PC-3 (cell line): ENCODE measurements around the gene TNFRSF6B. TPM values are rescaled to one million over a fixed set of nuclear protein-coding genes. Genes with fewer than 3 reads are reported as not detected.
A peak's percentile ranks its signal among the peaks of the same experiment; 100 is the strongest.

Source experiments
- ATAC-seq: fragments of 200-7000 bp; cut with Tn5 transposase; 2 replicates; pipeline ENCODE4 v1.9.1; 2020; ENCODE audit warnings: mild to moderate bottlenecking, moderate library complexity
- BruUV-seq: library from RNA; stranded (reverse); fragments of 400-500 nt; replicated peaks from 2 replicates; lab custom pipeline; 2021; lab: Mats Ljungman, UMichigan
- CTCF ChIA-PET: fragments of 300-600 bp; sonication (Branson Sonifier 250); formaldehyde crosslinking; loops from one replicate; lab custom pipeline; 2022; ENCODE audit warnings: antibody characterized with exemption; lab: Charles Lee
- POLR2A ChIA-PET: fragments of 300-600 bp; sonication (Branson Sonifier 250); formaldehyde crosslinking; loops from one replicate; lab custom pipeline; 2022; ENCODE audit warnings: antibody characterized with exemption; ENCODE audit not compliant: unreplicated experiment; lab: Charles Lee
- DNase-seq: peaks from one replicate; pipeline ENCODE4 v3.0.0-alpha.2; 2015
- H2AFZ ChIP-seq: fragments of 300-600 bp; sonication (generic); 2 replicates; pipeline ENCODE4 v1.6.0; 2016; ENCODE audit warnings: antibody characterized with exemption, low read length
- H3F3A ChIP-seq: fragments of 300-600 bp; sonication (generic); one replicate; pipeline ENCODE4 v1.6.0; 2017; ENCODE audit warnings: antibody characterized with exemption, low read length, control low read depth, mild to moderate bottlenecking; ENCODE audit not compliant: unreplicated experiment
- H3K27ac ChIP-seq: fragments of 300-600 bp; sonication (generic); 2 replicates; pipeline ENCODE4 v1.5.1; 2016; ENCODE audit warnings: mild to moderate bottlenecking, low read length
- H3K27me3 ChIP-seq: fragments of 300-600 bp; sonication (generic); 2 replicates; pipeline ENCODE4 v1.6.1; 2016; ENCODE audit warnings: low read length, mixed read lengths
- H3K36me3 ChIP-seq: fragments of 300-600 bp; sonication (generic); 2 replicates; pipeline ENCODE4 v1.6.1; 2016; ENCODE audit warnings: low read depth, mixed run types, low read length, mixed read lengths
- H3K4me1 ChIP-seq: fragments of 300-600 bp; sonication (generic); 2 replicates; pipeline ENCODE4 v1.5.1; 2016; ENCODE audit warnings: low read length; ENCODE audit not compliant: insufficient read depth
- H3K4me2 ChIP-seq: fragments of 300-600 bp; sonication (generic); 2 replicates; pipeline ENCODE4 v1.6.0; 2016; ENCODE audit warnings: low read length
- H3K4me3 ChIP-seq: fragments of 300-600 bp; sonication (generic); 2 replicates; pipeline ENCODE4 v1.5.1; 2016; ENCODE audit warnings: mild to moderate bottlenecking, low read length, mixed read lengths
- H3K79me2 ChIP-seq: fragments of 300-600 bp; sonication (generic); 2 replicates; pipeline ENCODE4 v1.6.1; 2017; ENCODE audit warnings: low read length, mixed read lengths
- H3K9ac ChIP-seq: fragments of 300-600 bp; sonication (generic); 2 replicates; pipeline ENCODE4 v1.6.0; 2016; ENCODE audit warnings: mild to moderate bottlenecking, low read length
- H3K9me2 ChIP-seq: fragments of 300-600 bp; sonication (generic); replicated peaks from 2 replicates; pipeline ENCODE4 v1.6.1; 2016; ENCODE audit warnings: mixed run types, low read length, mixed read lengths
- H3K9me3 ChIP-seq: fragments of 300-600 bp; sonication (generic); 2 replicates; pipeline ENCODE4 v1.6.1; 2016; ENCODE audit warnings: low read length, mixed read lengths
- H4K20me1 ChIP-seq: fragments of 300-600 bp; sonication (generic); 2 replicates; pipeline ENCODE4 v1.6.1; 2016; ENCODE audit warnings: low read length, mixed read lengths
- CTCF ChIP-seq: fragments of 300-600 bp; sonication (generic); conservative IDR thresholded peaks from 2 replicates; pipeline ENCODE4 v1.5.1; 2017; ENCODE audit warnings: antibody characterized with exemption, low read depth, mild to moderate bottlenecking, low read length
- EZH2 ChIP-seq: fragments of 300-600 bp; sonication (generic); IDR thresholded peaks from one replicate; pipeline ENCODE4 v1.6.1; 2017; ENCODE audit warnings: antibody characterized with exemption, mild to moderate bottlenecking, low read length; ENCODE audit not compliant: unreplicated experiment
- EZH2phosphoT487 ChIP-seq: fragments of 300-600 bp; sonication (generic); IDR thresholded peaks from 2 replicates; pipeline ENCODE4 v1.6.1; 2018; ENCODE audit warnings: mild to moderate bottlenecking, antibody characterized with exemption, low read length, borderline replicate concordance
- intact Hi-C: fragments of 100-400 bp; cut with micrococcal nuclease; formaldehyde crosslinking; loops from 2 replicates; pipeline ENCODE4 v1.9.0; 2023
- total RNA-seq: library from RNA; depleted of rRNA; stranded (reverse); fragments of >200 nt; gene quantifications from 2 replicates; pipeline ENCODE4 v1.2.3, GENCODE V29; 2014

TNFRSF6B gene
- total RNA-seq, 1 experiment from 2014 or later = 41.6 TPM

DNA sequence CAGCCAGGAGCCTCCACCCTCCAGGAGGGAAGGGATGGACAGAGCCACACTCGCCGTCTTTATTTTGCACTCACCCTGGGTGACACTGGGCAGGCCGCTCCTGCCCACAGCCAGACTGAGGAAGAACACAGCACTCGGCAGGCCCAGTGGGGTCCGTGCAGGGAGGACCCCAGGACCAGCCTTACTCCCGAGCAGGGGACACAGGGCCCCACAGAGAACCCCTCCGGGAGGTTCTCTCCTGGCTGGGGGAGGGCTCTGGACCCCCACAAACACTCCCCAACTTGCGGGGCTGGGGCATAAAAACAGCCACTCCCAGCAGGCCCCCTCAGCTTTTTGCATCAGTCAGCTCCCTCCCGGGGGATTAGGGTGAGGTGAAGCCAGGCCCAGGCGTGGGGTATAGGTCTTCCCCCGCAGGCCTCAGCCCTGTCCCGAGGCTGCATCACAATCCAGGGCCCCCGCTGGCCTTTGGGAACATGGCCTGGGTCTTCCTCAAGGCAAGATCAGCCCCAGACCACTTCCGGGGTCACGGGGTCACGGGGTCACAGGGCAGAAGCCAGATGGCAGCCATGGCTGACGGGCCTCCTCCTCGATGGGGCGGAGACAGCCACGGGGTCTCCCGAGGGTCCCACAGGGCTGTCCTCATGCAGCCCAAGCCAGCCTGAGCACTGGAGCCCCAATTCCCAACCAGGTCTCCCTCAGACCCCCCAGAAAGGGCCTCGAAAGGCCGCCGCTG lies 3.2 kb downstream of the TNFRSF6B start:
- Histone ChIP-seq H2AFZ (0 out of 2 replicates have a peak overlapping the region, but pooled peaks have one; percentile 48), H3K79me2 (0 out of 2 replicates have a peak, but pooled peaks cover 8% of the 10 kb centered on the region), H3K9me3 (no peaks in the 10 kb centered on the region), H3K9me2 (no peaks in the 10 kb centered on the region), H3K4me2 (peak overlapping the region; percentile 89), H3K9ac (peak overlapping the region; percentile 79), H3K36me3 (peaks cover 10% of the 10 kb centered on the region; the same call in 1 of the 2 replicates), H4K20me1 (no peaks in the 10 kb centered on the region), H3K4me3 (no peak overlapping the region), H3K4me1 (peaks cover 39% of the 10 kb centered on the region), H3K27me3 (no peaks in the 10 kb centered on the region), H3F3A (no peaks in the 10 kb centered on the region), H3K27ac (peak overlapping the region; percentile 95)
- TF ChIP-seq EZH2 = no peak
- TF ChIP-seq CTCF = no peak
- no peak for TF ChIP-seq EZH2phosphoT487
- ChIA-PET CTCF (no interaction called here), POLR2A (interaction anchor here (0.6 to 1.1 kb wide), 2 partner anchors 17 to 176 kb away, joined by 3 read pairs; no protein-coding TSS in a partner anchor)
- ATAC-seq (peak; percentile 12; the same call in 1 of the 2 replicates), DNase-seq (no peak)
- BruUV-seq = TSS peak; percentile 14
- intact Hi-C loops = no loop called here

- Histone ChIP-seq H2AFZ (no peak overlapping the region), H3K4me3 (no peak overlapping the region), H3K9me2 (no peaks in the 10 kb centered on the region), H3K36me3 (peaks cover 18% of the 10 kb centered on the region), H3F3A (no peaks in the 10 kb centered on the region), H3K27ac (peak overlapping the region; percentile 95), H4K20me1 (no peaks in the 10 kb centered on the region), H3K79me2 (peaks cover 16% of the 10 kb centered on the region), H3K9me3 (no peaks in the 10 kb centered on the region), H3K4me1 (peaks cover 39% of the 10 kb centered on the region), H3K9ac (0 out of 2 replicates have a peak overlapping the region, but pooled peaks have one; percentile 79), H3K27me3 (no peaks in the 10 kb centered on the region), H3K4me2 (no peak overlapping the region)
- intact Hi-C loops = no loop called here
- TF ChIP-seq EZH2 (no peak), CTCF (no peak), EZH2phosphoT487 (no peak)
- ChIA-PET CTCF (no interaction called here), POLR2A (no interaction called here)
- ATAC-seq (no peak), DNase-seq (no peak)
- no TSS peak for BruUV-seq
Observed at GRCh38 chr20:63700199-63701050, 4.0 kb downstream of the TNFRSF6B start.
